Kidney capillary endothelial cell (primary cell): ENCODE measurements around the gene REXO1.

Source experiments
- DNase-seq: peaks from one replicate; pipeline ENCODE4 v3.0.0-alpha.2; 2018; ENCODE audit warnings: low spot score

The REXO1 gene

DNA sequence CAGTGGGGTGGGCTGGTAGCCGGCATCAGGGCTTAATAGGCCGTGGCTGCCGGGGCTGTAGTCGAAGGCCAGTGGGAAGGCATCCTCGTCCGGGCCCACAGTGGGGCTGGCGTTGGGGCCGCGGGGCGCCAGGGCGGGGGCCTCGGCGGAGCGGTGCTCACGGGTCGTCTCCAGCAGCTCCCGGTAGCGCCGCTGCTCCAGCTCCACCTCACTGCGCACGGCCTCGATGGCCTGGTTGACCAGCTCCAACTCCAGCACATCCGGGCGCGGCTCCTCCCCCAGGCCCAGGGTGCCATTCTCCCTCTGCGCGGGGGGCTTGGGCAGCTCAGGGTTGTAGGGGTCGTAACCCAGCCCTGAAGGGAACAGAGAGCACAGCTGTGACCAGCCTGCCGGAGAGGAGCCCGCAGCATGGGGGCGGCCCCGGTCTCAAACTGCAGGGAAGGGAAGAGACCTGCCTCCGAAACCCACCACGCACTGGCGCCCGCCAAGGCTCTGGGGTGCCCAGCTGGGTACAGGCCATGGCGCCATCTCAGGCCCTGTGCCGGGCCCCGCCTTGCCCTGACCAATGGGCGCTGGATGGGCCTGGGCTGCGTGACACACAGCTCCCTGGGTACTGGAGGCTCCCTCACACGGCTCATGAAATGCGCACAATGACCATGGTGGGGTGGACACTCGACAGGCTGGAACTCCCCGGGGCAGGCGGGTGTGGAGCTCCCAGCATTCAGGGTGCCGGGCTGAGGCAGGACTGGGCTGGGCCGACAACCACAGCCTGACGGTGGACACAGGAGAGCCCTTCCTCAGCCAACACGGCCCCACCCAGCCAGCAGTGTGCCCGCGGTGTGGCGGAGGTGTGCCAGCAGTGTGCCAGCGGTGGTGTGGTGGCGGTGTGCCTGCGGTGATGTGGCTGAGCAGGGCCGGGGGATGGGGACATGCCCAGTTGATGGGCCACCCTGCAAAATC, 19.7 kb downstream of the REXO1 start:
- no peak for DNase-seq

DNA sequence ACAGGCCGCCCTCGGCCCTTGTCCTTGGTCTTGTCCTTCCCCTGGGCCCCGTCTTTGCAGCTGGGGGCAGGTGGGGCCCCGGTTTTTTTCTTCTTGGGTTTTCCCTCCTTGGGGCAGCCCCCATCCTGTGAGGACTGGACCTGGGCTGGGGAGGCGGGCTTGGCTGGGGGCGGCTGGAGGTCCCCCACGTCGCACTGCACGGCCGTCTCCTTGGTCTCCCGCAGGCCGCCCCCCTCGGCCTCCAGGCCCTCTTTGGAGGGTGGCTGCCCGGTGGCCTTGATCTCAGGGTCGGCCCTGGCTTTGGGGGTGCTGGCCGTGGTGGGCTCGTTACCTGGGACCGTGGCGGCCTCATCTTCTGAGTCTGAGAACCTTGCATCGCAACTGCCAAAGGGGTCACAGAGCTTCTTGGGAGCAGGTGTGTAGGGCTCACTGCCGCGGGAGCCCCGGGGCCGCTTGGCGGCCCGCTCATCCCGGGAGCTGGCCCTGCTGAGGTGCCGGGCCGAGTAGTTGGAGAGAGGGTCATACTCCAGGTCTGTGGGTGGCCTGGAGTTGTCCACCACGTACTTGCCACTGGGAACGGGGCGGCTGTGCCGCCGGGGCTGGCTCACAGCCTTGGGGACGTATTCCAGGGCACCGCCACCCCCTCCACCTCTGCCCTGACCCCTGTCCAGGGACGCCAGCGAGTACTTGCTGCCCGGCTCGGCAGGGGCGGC, 20.6 kb downstream of the REXO1 start:
- DNase-seq, result no peak

DNA sequence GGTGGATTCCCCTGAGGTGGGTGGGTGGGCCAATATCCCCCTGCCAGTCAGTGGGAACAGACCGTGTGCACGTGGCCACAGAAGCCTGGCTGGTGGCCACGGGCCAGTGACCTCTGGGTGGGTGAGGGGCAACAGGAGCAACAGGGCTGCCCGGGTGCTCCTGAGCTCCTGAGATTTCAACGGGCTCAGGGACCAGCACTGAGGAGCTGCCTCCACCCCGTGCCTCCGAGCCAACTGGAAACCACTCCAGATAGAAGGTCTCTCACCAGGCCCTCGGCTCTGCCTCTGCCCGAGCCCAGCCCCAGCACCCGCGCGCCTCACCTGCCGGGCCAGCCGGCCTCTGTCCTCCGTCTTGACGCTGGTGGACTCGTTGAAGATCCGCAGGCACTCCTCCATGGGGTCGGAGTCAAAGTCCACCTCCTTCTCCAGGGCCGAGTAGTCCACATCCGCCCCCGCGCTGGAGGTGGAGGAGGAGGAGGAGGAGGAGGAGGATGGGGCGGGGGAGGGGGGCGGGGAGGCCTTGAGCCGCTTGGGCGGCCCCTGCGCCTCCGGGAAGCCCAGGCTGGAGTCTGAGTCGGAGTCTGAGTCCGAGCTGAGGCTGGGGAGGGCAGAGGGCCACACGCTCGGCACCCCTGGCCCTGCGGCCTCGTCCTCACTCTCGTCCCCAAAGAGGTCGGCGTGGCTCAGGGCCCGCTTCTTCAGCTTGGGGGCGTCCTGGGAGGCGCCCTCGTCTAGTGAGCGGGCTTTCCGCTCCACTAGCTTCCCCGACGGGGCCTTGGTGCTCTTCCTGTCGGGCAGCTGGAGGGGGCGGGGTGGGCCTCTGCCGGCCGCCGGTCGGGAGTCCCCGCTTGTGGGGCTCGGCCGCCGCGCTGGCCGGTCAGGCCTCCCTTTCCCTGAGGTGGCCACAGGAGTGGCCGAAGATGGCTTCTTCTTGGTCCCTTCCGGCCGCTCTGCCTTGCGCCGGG, 21.4 kb downstream of the REXO1 start:
- no peak for DNase-seq

DNA sequence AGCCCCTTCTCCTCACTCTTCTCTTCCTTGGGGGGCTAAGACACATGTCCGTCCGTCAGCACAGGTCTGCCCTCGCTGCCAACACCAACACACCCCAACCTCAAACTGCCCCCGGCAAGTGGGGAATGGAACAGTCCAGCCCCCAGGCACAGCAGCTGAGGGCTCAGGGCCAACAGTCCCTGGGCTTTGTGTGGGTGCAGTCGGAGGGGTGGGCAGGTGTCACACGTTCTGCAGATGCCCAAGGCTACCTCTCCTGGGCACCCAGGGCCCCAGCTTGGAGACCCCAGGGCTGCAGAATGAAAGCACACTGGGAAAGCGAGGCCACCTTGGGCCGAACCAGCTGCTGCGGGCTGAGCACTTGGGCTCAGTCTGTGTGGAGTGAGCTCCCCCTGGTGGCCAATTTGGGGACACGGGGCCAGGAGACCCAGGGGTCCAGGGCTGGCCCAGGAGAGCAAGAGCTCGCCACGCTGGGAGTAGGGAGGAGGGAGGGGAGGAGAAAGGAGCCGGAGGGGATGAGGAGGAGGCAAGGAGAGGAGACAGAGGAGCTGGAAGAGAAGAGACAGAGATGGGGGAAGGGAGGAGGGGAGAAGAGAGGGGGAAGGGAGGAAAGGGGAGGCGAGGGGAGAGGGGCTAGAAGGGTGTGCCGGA, 22.2 kb downstream of the REXO1 start:
- DNase-seq, result peak; percentile 52

DNA sequence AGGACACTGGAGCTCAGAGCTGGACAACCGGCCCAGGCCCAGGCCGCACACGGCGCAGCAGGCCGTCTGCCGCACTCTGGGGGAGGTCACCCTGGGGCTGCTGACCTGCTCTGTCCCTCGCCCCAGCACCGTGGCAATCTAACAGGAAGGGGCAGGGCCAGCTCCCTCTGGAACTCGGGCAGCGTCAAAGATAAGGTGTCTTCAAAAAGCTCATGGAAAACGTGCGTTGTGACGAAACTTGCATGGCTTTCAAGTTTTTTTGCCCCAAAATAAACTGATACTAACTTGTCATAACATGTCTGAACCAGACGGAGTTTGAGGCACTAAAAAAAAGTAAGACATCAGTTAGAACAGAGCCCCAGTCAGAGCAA, 24.0 kb downstream of the REXO1 start:
- DNase-seq, result no peak

DNA sequence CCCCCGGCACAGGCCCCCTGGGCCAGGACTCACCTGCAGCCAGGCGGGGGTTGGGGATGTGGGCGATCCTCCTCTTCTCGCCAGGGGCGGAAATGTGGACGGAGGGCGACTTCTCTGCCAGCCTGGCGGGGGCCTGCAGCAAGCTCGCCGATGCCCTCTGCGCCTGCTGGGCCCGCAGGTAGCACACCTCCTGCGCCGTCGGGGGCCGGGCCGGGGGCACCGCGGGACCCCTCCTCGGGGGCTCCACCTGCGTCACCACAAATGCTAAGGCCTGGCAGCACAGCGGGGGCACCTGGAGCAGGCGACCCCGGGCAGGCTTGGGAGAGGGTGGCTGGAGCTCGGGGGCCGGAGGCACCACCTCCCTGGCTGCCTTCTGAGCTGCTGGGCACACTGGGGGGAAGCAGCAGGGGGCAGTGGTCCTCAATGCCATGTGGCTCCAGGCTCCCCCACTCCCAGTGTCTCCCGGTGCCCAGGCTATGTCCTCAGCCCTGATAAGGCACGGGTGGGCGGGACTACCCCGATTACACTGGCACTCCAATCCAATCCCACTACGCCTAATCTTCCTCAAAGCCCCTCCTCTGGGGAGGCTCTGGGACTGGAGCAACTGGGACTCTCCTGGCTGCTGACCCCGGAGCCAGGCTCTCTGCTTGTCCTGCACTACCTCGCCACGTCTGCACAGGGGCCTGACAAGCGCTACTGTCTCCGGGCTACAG, 24.6 kb downstream of the REXO1 start:
- DNase-seq, result no peak

DNA sequence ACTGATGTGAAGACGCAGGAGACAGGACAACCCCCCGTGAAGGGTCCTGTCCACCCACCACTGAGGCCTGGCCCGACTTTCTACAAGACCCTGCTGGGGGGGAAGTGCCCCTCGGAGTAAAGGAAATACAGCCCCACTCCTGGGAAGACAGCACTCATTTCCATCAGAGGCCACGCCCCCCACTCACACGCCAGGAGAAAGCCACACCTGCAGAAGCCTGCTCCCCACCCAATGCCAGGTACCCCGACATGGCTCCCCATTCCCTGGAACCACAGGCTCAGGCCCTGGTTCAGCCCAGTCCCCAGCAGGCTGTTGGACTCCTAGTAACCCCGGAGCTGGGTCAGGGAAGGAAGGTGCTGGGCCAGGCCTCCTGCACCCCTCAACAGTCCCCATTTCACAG, 25.3 kb downstream of the REXO1 start:
- no peak for DNase-seq

DNA sequence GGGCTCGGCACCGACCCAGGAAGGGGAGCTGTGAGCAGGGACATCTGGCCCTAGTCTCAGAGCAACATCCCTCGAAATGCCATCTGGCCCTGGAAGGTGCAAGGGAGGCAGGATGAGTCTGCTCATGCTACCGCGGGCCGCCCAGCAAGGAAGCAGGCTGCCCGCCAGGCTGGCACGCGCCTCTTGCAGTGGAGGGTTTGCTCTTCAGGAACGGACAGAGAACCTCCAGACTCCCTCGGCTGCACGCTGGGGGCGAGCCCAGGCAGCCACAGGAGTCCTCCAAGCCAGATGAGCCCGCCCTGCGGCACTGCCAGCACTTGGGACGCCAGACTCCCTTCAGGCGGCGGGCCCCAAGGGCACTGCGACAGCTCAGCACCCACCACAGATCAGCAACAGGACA, 26.1 kb downstream of the REXO1 start:
- no peak for DNase-seq

DNA sequence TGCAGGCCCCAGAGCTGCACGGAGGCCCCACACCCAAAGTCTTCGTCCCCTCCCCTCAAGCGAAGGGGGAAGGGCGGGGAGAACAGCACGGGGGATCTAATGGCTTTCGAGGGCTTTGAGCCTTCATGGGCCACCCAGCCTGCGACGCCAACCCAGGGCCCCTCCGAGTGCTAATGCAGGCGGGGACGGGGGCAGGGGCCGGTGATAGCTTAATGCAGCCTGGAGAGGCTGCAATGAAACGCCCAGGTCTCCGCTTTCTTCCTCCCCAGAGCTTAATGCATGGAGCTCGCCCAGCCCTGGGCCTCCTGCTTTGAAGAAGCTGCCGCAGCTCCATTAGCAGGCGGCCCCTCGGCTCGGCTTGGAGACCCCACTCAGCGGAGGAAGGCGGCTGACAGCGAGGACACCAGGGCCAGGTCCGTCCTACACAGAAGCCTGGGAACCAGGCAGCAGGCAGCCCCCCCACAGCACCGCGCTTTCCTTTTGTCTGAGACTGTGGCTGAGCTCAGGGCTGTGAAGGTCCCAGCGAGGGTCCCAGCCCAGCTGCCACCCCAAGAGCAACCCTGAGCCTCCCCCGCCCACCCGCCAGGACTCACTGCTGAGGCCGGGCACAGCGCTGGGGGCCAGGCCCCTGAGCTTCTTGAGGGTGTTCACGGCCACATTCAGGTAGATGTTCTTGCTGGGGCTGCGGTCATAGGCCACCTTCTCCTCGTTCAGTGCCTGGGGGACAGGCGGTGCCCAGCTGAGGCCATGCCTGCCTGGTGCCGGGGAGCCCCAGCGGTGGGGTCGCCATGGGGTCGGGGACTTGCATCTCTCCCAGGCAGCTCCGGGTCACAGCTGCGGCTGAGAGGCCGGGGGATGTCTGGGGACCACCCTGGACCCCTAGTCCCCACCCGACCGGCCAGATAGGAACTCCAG, 28.7 kb downstream of the REXO1 start:
- no peak for DNase-seq

DNA sequence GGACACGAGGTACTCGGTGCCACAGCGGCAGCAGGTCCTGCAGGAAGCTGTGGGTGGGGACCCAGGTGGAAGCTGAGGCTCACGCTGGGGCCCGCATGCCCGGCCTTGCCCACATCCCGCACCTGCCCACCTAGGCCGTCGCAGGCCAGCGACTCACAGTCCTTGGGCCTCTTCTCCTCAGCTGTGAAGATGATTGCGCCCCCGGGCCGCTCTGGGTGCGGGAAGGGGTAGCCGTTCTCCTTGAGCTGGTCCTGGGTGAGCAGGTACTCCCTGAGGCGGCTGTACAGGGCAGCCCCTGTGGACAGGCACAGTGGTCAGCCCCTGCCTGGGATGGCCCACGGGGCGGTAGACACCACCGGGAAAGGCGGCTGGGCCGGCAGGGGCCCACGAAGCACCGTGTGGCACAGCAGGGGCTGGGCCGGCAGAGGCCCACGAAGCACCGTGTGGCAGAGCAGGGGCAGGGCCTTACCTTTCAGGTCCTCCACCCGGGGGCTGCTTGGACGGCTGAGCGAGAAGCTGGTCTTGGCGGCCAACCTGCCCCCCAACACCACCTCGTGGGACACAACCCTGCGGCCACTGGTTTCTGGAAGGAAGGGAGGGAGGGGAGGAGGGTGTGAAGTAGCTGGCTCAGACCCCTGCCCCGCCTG, 29.6 kb downstream of the REXO1 start:
- no peak for DNase-seq

DNA sequence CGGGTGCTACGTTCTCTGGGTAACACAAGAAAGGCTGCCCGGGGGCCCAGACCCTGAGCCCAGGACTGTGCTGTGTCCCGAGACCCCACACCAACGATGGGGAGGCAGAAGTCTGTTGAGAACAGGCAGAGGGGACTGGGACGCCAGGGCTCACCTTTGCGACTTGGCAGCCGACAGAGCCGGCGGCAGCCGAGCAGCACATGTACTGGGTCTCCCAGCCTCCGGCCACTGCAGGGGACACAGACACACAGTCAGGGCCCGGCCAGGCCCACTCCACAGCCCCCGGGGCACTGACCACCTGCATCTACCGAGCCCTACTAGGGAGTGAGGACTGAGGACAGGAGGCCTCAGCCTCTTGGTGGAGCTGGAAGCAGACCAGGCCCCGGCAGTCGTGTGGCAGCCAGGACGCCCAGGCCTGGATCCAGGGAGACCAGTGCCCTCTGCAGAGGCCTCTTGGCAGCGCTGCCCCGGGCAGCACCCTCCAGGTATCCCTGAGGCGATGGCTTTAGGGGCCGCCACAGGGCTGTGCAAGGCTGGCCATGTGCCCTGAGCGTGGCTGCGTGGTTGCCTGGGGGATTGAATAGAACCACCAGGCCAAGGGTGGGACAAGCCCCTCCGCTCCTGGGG, 30.6 kb downstream of the REXO1 start:
- no peak for DNase-seq

DNA sequence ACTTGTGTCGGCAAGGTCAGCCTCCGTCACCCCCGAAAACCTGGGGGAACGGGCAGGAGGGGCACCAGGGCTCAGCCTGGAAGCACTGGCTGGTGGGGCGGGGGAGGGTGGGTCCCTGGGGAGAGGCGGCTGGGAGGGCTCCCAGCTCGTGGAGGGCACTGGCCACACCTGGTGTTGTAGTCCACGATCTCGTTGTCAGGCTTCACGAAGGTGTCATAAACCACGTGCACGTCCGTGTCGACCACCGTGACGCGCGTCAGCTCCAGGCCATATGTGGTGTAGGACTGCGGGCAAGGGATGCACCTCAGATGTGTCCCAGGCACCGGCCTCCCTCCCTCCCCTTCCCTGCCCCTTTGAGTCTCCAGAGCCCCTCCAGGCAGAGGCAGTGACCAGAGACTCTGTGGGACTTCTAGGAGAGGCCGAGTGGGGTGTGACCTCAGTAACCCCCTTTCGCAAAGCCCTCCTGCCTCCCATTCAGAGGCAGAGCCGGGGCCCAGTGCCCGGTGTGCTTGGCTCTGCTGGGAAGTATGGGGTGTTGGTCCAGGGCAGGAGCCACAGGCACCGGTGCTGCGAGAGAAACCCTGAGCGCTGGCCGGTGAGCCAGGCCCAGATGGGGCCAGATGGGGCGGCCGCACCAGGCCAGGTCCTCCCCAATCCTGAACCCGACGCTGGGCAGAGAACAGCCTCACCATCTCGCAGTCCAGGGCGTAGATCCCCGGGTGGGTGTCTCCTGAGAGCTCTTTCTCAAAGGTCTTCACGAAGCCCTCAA, 31.6 kb downstream of the REXO1 start:
- DNase-seq, result no peak

DNA sequence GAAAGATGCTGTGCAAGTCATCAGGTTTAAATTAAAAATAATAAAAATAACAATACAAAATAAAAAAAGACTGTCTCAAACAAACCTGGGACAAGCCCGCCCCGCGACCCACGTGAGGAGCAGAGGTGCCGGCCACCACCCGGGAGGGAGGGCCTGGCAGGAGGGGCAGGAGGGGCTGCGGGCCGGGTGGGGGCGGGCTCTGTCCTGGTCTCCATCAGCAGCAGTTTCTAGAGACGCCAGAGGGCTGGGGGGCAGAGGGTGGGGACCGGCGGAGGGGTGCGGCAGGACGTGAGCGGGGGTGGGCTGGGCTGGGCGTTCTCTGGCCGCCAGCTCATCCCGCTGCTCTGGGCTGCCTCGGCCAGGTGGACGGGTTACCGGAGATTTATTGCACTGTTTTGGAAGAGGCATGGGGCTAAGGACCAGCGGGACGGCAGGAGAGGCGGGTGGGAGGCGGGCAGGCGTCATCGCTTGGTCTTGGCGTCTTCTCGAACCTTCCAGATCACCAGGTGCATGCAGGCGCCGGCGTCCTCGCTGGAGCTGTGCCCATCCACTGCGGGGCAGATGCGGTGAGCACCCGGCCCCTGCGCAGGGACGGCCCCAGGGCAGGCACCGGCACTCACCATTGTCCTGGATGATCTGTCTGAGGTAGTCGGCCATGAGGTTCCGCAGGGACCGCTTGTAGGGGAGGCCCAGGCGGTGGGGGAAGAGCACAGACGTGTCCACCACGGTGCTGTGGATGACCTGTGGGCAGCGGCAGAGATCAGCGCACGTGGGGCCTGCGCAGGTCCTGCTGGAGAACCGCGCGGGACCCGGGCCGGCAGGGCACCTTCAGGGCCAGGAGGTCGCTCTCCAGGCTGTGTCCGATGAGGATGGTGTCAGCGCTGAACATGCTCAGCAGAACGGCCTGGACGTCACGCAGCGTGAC, 32.4 kb downstream of the REXO1 start:
- DNase-seq, result no peak

DNA sequence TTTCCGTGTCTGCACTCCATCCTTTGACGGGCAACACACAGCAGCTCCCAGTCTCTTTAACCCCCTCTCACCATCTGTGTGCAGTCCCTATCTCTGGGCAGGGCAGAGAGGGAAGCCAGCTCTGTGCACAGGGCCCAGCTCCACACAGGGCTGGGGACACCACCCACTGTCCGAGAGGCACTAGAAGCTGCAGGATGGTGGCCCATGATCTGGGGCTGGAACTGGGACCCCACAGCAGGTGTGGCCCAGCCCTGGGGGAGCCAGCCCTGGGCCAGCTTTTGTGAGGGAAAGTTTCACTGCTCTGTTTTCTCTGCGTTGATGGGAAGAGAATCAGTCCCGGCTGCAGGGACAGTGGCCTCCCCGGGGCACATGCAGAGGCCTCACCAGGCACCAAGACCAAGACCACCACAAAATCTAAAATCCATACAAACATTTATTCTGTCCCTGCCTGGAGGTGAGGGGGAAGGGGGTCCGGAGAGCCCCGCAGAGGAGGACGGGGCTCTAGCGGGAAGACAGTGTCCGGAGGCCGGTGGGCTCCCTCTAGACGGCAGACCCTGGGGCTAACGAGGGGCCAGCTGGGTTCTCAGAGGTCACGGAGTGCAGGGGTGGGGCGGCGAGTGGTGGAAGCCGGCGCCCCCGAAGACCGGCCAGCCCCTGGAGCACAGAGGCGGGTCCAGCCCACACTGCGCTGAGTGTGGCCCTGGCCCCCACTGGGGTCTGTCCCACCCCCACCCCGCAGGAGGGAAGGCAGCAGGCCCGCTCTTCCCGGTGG, 33.3 kb downstream of the REXO1 start:
- DNase-seq, result no peak

DNA sequence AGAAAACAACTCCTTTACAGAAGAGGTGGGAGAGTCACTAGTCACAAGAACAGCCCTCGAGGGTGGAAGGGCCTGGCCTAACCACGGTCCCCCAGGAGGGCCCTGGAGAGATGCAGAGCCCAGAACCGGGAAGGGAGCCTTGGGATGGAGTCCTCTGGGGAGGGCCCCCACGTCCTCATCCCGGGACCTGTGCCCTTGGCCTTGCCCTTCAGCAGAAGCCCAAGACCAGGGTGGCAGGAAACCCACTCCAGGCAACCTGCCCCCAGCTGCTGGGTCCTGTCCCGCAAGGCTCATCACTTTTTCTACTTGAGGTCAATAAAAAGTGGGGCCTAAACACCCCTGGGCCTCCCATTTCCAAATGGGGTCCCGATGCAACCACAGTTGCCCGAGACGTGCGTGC, 33.9 kb downstream of the REXO1 start:
- no peak for DNase-seq
